Measurements from ENCODE around the gene CYTH3.
"Not testable (repeated sequence)": the region's sequence is repeated elsewhere in the genome, so short reads cannot be mapped to it uniquely, and the experiment has no call there.

The CYTH3 gene

DNA sequence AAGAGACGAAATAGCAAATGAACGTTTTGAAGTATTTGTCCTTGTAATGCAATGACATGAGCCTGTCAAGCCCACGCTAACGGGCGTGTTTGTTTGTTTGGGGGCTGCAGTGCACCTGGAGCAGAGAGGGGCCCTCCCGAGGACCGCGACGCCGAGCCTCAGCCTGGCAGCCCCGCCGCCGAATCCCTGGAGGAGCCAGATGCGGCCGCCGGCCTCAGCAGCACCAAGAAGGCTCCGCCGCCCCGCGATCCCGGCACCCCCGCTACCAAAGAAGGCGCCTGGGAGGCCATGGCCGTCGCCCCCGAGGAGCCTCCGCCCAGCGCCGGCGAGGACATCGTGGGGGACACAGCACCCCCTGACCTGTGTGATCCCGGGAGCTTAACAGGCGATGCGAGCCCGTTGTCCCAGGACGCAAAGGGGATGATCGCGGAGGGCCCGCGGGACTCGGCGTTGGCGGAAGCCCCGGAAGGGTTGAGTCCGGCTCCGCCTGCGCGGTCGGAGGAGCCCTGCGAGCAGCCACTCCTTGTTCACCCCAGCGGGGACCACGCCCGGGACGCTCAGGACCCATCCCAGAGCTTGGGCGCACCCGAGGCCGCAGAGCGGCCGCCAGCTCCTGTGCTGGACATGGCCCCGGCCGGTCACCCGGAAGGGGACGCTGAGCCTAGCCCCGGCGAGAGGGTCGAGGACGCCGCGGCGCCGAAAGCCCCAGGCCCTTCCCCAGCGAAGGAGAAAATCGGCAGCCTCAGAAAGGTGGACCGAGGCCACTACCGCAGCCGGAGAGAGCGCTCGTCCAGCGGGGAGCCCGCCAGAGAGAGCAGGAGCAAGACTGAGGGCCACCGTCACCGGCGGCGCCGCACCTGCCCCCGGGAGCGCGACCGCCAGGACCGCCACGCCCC, 118.5 kb downstream of the CYTH3 start:
- FAIRE-seq (no peak), DNase-seq (ENCODE audit: insufficient read length, low spot score) (no peak)
- TF ChIP-seq POLR2A (IDR thresholded peaks at IDR 0.05; ENCODE audit: low read depth, low read length) = no peak

GRCh38 chr7:6151994-6152735, 120.3 kb downstream of the CYTH3 start:
- no peak for TF ChIP-seq POLR2A (IDR thresholded peaks at IDR 0.05; ENCODE audit: low read depth, low read length)
- FAIRE-seq (no peak), DNase-seq (ENCODE audit: insufficient read length, low spot score) (no peak)

DNA sequence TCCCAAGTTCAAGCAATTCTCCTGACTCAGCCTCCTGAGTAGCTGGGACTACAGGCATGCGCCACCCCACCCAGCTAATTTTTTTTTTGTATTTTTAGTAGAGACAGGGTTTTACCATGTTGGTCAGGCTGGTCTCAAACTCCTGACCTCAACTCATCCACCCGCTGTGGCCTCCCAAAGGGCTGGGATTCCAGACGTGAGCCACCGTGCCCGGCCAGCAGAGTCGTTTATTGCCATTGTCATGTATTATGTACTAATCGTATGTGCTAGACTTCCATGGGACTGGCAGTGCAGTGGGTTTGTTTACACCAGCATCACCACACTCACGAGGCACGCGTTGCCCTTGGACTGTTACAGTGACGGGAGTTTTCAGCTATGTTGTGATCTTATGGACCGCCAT, 120.9 kb downstream of the CYTH3 start:
- DNase-seq (ENCODE audit: insufficient read length, low spot score); FAIRE-seq: not testable (repeated sequence)

DNA sequence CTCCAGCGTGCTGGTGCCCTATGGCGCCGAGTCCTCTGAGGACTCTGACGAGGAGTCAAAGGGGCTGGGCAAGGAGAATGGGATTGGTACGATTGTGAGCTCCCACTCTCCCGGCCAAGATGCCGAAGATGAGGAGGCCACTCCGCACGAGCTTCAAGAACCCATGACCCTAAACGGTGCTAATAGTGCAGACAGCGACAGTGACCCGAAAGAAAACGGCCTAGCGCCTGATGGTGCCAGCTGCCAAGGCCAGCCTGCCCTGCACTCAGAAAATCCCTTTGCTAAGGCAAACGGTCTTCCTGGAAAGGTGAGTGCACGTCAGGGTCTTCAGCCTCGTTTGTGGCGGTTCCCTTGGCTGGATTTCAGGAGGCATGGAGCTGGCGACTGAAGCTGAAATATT, 122.4 kb downstream of the CYTH3 start:
- DNase-seq (ENCODE audit: insufficient read length, low spot score) (no peak), FAIRE-seq (no peak)
- no peak for TF ChIP-seq POLR2A (IDR thresholded peaks at IDR 0.05; ENCODE audit: low read depth, low read length)

- no peak for TF ChIP-seq POLR2A (IDR thresholded peaks at IDR 0.05; ENCODE audit: low read depth, low read length)
- DNase-seq (ENCODE audit: insufficient read length, low spot score) = no peak
- no peak for FAIRE-seq
Observed at GRCh38 chr7:6148724-6149360, 123.6 kb downstream of the CYTH3 start.

DNA sequence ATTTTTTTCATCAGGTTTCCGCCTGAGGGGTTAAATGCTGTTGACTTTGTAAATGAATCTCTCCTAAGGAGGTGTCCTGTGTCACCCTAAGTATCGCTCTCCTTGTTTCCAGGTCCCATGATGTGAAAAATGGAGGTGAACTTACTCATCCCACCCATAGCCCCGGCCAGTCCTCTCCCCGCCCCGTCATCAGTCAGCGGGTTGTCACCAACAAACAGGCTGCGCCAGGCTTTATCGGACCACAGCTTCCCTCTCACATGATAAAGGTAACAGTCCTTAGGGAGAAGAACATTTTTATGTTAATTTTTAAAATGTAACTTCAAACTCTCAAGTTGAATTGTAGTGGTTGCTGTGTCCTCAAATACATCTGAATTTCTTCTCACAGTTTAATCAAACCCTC, 124.8 kb downstream of the CYTH3 start:
- TF ChIP-seq POLR2A (IDR thresholded peaks at IDR 0.05; ENCODE audit: low read depth, low read length) = no peak
- DNase-seq (ENCODE audit: insufficient read length, low spot score) = no peak
- no peak for FAIRE-seq

GRCh38 chr7:6146666-6147065, 125.8 kb downstream of the CYTH3 start:
- no peak for FAIRE-seq
- no peak for TF ChIP-seq POLR2A (IDR thresholded peaks at IDR 0.05; ENCODE audit: low read depth, low read length)
- no peak for DNase-seq (ENCODE audit: insufficient read length, low spot score)

GRCh38 chr7:6143997-6144396, 128.4 kb downstream of the CYTH3 start:
- FAIRE-seq (no peak), DNase-seq (ENCODE audit: insufficient read length, low spot score) (no peak)
- no peak for TF ChIP-seq POLR2A (IDR thresholded peaks at IDR 0.05; ENCODE audit: low read depth, low read length)

- DNase-seq (ENCODE audit: insufficient read length, low spot score) = no peak
- FAIRE-seq = no peak
- no peak for TF ChIP-seq POLR2A (IDR thresholded peaks at IDR 0.05; ENCODE audit: low read depth, low read length)
Observed at GRCh38 chr7:6142871-6143380, 129.5 kb downstream of the CYTH3 start.

DNA sequence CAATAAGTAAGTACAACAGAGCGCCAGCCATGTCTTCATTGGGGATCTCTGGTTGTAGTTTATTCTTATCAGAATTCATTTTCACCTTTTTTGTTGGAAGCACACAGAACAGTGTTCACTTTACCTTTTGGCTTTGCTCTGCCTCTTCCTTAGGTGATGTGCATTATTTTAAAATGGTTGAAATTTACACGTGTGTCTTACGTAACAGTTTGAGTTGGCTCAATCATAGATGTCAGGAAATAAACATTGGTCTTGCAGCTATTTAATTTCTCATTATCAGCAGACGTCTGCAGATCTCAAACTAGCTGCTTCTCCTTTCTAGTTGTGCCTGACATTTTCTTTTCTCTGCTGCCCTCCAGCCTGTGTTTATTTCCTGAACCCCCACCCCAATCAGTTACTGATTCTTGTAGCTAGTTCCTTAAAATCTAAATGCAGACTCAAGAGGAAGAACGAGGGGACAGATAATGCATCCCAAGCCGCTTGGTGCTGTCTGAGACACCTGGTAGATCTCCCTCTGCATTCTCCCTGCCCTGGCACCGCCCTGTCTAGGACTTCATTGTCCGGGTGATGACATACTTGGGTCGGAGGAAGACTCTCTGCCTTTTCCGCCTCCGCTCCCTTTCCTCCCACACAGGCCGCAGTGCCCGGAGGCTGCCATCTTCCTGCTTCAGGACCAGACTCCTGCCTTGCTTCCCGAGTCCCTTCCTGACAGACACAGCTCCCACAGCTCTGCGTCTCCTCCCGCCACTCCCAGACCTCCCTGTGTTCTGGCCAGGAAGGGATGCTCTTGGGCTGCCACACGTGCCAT, 133.0 kb downstream of the CYTH3 start:
- DNase-seq (ENCODE audit: insufficient read length, low spot score) = no peak
- no peak for TF ChIP-seq POLR2A (IDR thresholded peaks at IDR 0.05; ENCODE audit: low read depth, low read length)
- no peak for FAIRE-seq

- DNase-seq (ENCODE audit: insufficient read length, low spot score) (no peak), FAIRE-seq (no peak)
- TF ChIP-seq POLR2A (IDR thresholded peaks at IDR 0.05; ENCODE audit: low read depth, low read length) = no peak
Observed at GRCh38 chr7:6136475-6136874, 135.9 kb downstream of the CYTH3 start.

- TF ChIP-seq POLR2A (IDR thresholded peaks at IDR 0.05; ENCODE audit: low read depth, low read length) = no peak
- DNase-seq (ENCODE audit: insufficient read length, low spot score) = no peak
- FAIRE-seq = no peak
Observed at GRCh38 chr7:6133249-6133648, 139.2 kb downstream of the CYTH3 start.

- TF ChIP-seq POLR2A (IDR thresholded peaks at IDR 0.05; ENCODE audit: low read depth, low read length) = no peak
- no peak for DNase-seq (ENCODE audit: insufficient read length, low spot score)
- FAIRE-seq = no peak
Observed at GRCh38 chr7:6130007-6130587, 142.3 kb downstream of the CYTH3 start.

Measured in H54 (cell line).